ENCODE results near the gene FCGR3B.
A peak's percentile ranks its signal among the peaks of the same experiment; 100 is the strongest.
"Not testable (repeated sequence)": the region's sequence is repeated elsewhere in the genome, so short reads cannot be mapped to it uniquely, and the experiment has no call there.

Gene FCGR3B

DNA sequence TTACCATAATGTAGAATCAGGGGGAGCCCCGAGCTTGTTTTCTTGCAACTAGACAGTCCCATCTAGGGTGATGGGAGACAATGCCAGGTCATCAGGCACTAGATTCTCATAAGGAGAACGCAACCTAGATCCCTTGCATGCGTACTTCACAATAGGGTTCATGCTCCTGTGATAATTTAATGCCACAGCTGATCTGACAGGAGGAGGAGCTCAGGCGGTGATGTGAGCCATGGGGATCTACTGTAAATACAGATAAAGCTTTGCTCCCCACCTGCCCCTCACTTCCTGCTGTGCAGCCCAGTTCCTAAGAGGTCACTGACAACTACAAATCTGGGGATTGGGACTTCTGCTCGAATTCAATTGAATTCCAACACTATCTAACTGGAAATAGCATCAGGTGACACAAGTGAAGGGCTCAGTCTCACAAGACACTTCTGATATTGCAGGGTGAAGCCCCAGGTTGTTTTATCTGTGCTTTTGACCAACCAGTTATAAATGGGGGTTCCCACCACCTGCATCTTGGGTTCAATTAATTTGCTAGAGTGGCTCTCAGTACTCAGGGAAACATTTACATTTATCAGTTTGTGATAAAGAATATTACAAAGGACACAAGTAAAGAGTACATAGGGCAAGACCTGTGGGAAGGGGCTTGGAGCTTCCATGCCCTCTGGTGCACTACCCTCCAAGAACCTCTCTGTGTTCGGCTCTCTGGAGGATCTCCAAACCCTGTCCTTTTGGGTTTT lies 7.4 kb upstream of the FCGR3B start:
- not testable (repeated sequence) for DNase-seq (ENCODE audit: low read depth, low spot score)

- DNase-seq (ENCODE audit: low read depth, low spot score): not testable (repeated sequence)
Measured at GRCh38 chr1:161636976-161637375, 6.0 kb upstream of the FCGR3B start.

DNA sequence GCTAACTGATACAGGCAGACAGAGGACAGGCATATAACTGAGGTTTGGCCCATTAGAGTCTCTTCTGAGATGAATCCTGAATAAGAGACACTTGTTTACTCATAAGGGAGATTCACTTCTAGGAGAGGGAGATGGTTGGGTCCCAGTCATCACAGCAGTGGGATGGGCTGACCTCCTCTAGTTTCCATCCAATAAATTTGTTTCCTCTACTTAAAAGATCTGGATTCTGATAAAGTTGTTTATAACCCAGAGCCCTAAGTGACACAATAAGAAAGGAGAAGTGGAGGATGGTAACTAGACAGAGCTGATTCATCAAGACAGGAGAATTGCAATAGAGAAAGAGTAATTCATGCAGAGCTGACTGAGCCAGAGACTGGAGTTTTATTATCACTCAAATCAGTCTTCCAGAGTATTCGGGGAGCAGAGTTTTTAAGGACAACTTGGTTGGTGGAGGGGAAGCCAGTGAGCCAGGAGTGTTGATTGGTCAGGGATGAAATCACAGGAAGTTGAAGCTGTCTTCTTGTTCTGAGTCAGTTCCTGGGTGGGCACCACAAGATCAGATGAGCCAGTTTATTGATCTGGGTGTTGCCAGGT lies 5.3 kb upstream of the FCGR3B start:
- DNase-seq (ENCODE audit: low read depth, low spot score): not testable (repeated sequence)

DNA sequence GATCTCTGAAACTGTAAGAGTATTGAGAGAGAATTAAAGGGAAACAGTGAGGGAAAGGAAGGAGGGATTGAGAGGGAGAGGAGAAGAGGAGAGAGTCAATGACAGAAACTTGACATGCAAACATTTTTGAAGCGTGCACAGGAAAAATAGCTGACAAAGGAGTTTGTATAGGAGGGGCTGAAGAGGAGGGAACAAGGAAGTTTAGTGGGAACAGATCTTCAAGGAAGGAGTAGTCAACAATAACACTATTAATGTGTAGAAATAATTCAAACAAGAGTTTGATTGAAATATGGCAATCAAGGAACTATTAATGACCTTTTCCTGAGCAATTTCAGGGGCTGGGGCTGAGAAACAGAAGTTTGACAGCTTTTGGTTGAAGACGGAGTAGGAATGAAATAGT lies 4.0 kb upstream of the FCGR3B start:
- not testable (repeated sequence) for DNase-seq (ENCODE audit: low read depth, low spot score)

- DNase-seq (ENCODE audit: low read depth, low spot score): not testable (repeated sequence)
Measured at GRCh38 chr1:161630128-161630742, 741 bp downstream of the FCGR3B start.

GRCh38 chr1:161626445-161627146 lies 4.4 kb downstream of the FCGR3B start:
- not testable (repeated sequence) for DNase-seq (ENCODE audit: low read depth, low spot score)

DNA sequence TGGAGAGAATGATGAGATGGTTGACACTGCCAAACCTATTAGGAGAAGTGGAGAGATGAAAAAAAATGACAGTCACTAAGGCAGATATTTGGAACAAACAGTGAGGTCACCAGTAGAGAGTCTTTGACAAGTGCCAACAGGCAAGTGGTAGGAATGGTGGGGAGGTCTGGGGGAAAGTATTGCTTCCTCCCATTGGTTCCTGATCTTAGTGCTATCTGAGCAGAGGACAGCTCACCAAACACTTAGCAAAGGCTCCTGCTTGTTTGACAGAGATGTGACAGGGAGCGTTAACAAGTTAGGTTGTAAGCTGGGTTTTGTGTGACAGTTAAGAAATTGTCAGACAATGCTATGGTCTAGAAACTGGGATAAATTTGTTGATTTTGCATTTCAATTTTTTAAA lies 6.4 kb downstream of the FCGR3B start:
- not testable (repeated sequence) for DNase-seq (ENCODE audit: low read depth, low spot score)

- not testable (repeated sequence) for DNase-seq (ENCODE audit: low read depth, low spot score)
Measured at GRCh38 chr1:161623401-161624051, 7.5 kb downstream of the FCGR3B start.

GRCh38 chr1:161622054-161622453 lies 8.9 kb downstream of the FCGR3B start:
- DNase-seq (ENCODE audit: low read depth, low spot score): not testable (repeated sequence)

- peak; percentile 85 for DNase-seq (ENCODE audit: low read depth, low spot score)
Measured at GRCh38 chr1:161621181-161622000, 9.6 kb downstream of the FCGR3B start.

DNA sequence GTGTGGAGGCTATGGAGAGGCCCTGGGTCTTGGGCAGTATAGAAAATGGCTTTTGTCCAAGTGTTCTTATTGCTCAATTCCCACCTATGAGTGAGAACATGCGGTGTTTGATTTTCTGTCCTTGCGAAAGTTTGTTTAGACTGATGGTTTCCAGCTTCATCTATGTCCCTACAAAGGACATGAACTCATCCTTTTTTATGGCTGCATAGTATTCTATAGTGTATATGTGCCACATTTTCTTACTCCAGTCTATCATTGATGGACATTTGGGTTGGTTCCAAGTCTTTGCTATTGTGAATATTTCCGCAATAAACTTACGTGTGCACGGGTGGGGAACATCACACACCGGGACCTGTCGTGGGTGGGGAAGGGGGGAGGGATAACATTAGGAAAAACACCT lies 10.6 kb downstream of the FCGR3B start:
- not testable (repeated sequence) for DNase-seq (ENCODE audit: low read depth, low spot score)

DNA sequence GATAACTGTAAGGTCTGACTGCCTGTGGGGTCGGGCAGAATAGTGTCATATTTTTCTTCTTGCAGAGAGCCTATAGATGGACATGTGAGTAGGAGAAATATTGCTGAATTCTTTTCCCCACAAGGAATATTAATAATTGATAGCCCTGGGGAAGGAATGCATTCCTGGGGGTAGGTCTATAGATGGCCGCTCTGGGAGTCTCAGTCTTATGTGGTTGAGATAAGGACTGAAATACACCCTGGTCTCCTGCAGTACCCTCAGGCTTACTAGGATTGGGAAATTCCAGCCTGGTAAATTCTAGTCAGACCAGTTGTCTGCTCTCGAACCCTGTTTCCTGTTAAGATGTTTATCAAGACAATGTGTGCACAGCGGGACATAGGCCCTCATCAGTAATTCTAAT lies 12.5 kb downstream of the FCGR3B start:
- DNase-seq (ENCODE audit: low read depth, low spot score): not testable (repeated sequence)

- DNase-seq (ENCODE audit: low read depth, low spot score): not testable (repeated sequence)
Measured at GRCh38 chr1:161616417-161616816, 14.6 kb downstream of the FCGR3B start.

GRCh38 chr1:161613142-161613514 lies 17.8 kb downstream of the FCGR3B start:
- peak; percentile 18 for DNase-seq (ENCODE audit: low read depth, low spot score)

GRCh38 chr1:161612322-161613141 lies 18.4 kb downstream of the FCGR3B start:
- peak; percentile 98 for DNase-seq (ENCODE audit: low read depth, low spot score)

DNA sequence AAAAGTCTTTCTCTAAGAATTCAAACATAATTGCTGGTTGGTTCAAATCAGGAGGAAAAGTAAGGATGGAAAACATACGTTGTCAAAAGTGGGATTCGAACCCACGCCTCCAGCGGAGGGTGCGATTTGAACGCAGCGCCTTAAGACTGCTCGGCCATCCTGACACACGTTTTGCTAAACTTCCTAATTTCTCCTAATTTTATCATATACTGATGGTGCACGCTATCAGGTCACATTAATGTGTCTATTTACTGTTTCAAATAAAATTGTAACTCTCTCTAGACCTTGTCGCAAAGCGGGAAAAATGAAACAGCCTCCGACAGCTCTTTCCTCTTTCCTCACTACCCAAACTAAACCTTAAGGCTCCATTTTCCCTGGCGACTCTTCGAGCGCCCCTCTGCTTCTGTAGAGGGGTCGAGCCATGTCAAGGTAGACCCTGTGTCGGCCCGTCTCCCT lies 19.1 kb downstream of the FCGR3B start:
- DNase-seq (ENCODE audit: low read depth, low spot score): peak; percentile 59

DNA sequence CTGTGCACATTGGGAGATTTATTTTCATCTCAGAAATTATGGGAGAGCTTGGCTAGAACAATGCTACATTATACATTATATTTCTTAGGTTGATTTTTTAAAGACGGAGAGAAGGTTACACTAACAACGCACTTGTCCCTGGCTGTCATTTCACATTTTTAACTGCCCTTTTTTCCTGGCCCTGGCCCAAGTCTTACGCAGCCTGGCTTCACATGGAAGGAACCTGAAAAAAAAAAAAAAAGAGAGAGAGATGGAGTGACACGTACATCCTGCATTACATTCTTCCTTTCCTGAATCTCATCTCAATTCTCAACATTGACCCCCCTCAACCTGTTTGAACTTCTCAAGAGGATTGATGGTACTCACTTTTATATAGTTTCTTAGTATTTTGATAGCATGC lies 20.8 kb downstream of the FCGR3B start:
- DNase-seq (ENCODE audit: low read depth, low spot score): not testable (repeated sequence)

DNA sequence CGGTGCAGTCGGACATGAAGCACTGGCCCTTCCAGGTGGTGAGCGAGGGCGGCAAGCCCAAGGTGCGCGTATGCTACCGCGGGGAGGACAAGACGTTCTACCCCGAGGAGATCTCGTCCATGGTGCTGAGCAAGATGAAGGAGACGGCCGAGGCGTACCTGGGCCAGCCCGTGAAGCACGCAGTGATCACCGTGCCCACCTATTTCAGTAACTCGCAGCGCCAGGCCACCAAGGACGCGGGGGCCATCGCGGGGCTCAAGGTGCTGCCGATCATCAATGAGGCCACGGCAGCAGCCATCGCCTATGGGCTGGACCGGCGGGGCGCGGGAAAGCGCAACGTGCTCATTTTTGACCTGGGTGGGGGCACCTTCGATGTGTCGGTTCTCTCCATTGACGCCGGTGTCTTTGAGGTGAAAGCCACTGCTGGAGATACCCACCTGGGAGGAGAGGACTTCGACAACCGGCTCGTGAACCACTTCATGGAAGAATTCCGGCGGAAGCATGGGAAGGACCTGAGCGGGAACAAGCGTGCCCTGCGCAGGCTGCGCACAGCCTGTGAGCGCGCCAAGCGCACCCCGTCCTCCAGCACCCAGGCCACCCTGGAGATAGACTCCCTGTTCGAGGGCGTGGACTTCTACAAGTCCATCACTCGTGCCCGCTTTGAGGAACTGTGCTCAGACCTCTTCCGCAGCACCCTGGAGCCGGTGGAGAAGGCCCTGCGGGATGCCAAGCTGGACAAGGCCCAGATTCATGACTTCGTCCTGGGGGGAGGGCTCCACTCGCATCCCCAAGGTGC lies 24.2 kb downstream of the FCGR3B start:
- DNase-seq (ENCODE audit: low read depth, low spot score): not testable (repeated sequence)
